IMR-90 (cell line): ENCODE data around the gene MYBPC3.

Source experiments
- BHLHE40 ChIP-seq: fragments of 150-350 bp; IDR thresholded peaks from 2 replicates; pipeline ENCODE4 v1.6.1; 2016; ENCODE audit warnings: mild to moderate bottlenecking, low read depth, low read length
- CEBPB ChIP-seq: IDR thresholded peaks from 2 replicates; pipeline ENCODE4 v1.6.1; 2012; ENCODE audit warnings: low read depth, low read length, improper control_type of control experiment
- CHD1 ChIP-seq: IDR thresholded peaks from 2 replicates; pipeline ENCODE4 v1.6.1; 2012; ENCODE audit warnings: low read depth, low read length, improper control_type of control experiment
- CTCF ChIP-seq: conservative IDR thresholded peaks from 2 replicates; pipeline ENCODE4 v1.5.1; 2012; ENCODE audit warnings: mild to moderate bottlenecking, low read depth, low read length, improper control_type of control experiment
- ELK1 ChIP-seq: fragments of 150-350 bp; IDR thresholded peaks from 2 replicates; pipeline ENCODE4 v1.6.1; 2016; ENCODE audit warnings: low read depth, mild to moderate bottlenecking, low read length, moderate library complexity, borderline replicate concordance
- MAFK ChIP-seq: IDR thresholded peaks from 2 replicates; pipeline ENCODE4 v1.6.1; 2012; ENCODE audit warnings: low read depth, low read length, improper control_type of control experiment
- MAZ ChIP-seq: IDR thresholded peaks from 2 replicates; pipeline ENCODE4 v1.6.1; 2012; ENCODE audit warnings: low read depth, mild to moderate bottlenecking, low read length, improper control_type of control experiment, moderate library complexity, borderline replicate concordance
- MXI1 ChIP-seq: IDR thresholded peaks from 2 replicates; pipeline ENCODE4 v1.6.1; 2012; ENCODE audit warnings: low read depth, mild to moderate bottlenecking, low read length, moderate library complexity, borderline replicate concordance
- POLR2A ChIP-seq: IDR thresholded peaks from 2 replicates; pipeline ENCODE4 v1.6.1; 2012; ENCODE audit warnings: mild to moderate bottlenecking, low read depth, low read length
- RAD21 ChIP-seq: IDR thresholded peaks from 2 replicates; pipeline ENCODE4 v1.6.1; 2012; ENCODE audit warnings: low read length, improper control_type of control experiment
- RCOR1 ChIP-seq: IDR thresholded peaks from 2 replicates; pipeline ENCODE4 v1.6.1; 2012; ENCODE audit warnings: mild to moderate bottlenecking, low read length, improper control_type of control experiment; ENCODE audit not compliant: insufficient replicate concordance
- RFX5 ChIP-seq: IDR thresholded peaks from 2 replicates; pipeline ENCODE4 v1.8.0; 2012; ENCODE audit warnings: low read depth, mild to moderate bottlenecking, low read length, moderate library complexity
- SMC3 ChIP-seq: fragments of 150-350 bp; IDR thresholded peaks from 2 replicates; pipeline ENCODE4 v1.6.1; 2016; ENCODE audit warnings: low read depth, mild to moderate bottlenecking, antibody characterized with exemption, low read length, moderate library complexity
- USF2 ChIP-seq: fragments of 150-350 bp; IDR thresholded peaks from 2 replicates; pipeline ENCODE4 v1.6.1; 2017; ENCODE audit warnings: mild to moderate bottlenecking, antibody characterized with exemption, low read length, low read depth

GRCh38 chr11:47378010-47378835 is 25.7 kb upstream of the MYBPC3 start, which contains the start of gene SPI1:
- TF ChIP-seq POLR2A (no peak), CTCF (no peak), CHD1 (no peak), RCOR1 (no peak), SMC3 (no peak), CEBPB (no peak), MAFK (no peak), RAD21 (no peak), ELK1 (no peak), BHLHE40 (no peak), MAZ (no peak), USF2 (no peak), MXI1 (no peak), RFX5 (no peak)
